CD4-positive, CD25-positive, alpha-beta regulatory T cell (primary cell): ENCODE data around the gene PNLIPRP1. TPM values are rescaled to one million over a fixed set of nuclear protein-coding genes. Genes with fewer than 3 reads are reported as not detected.

ENCODE experiments used
- ATAC-seq, 2 donors: fragments of 150-1000 bp; cut with Tn5 transposase; one replicate each; pipeline ENCODE4 v1.10.0; 2021; ENCODE audit warnings: low read depth in 2 of 2, moderate number of reproducible peaks in 2 of 2, moderate library complexity in 1 of 2
- DNase-seq, 3 donors: peaks; one replicate each; pipeline versions ENCODE4 v3.0.0 to v3.0.0-alpha.2; 2012 to 2022; ENCODE audit warnings: mixed read lengths in 1 of 3
- H3K27ac ChIP-seq: one replicate; pipeline ENCODE4 v1.7.0; 2013; ENCODE audit warnings: mild to moderate bottlenecking, low read length; ENCODE audit not compliant: insufficient read depth, poor library complexity, severe bottlenecking
- H3K27me3 ChIP-seq: one replicate; pipeline ENCODE4 v1.7.0; 2013; ENCODE audit warnings: low read length; ENCODE audit not compliant: control insufficient read depth, insufficient read depth
- H3K36me3 ChIP-seq: one replicate; pipeline ENCODE4 v1.7.0; 2013; ENCODE audit warnings: mild to moderate bottlenecking, low read length, moderate library complexity; ENCODE audit not compliant: control insufficient read depth, insufficient read depth
- H3K4me1 ChIP-seq: 2 replicates; pipeline ENCODE4 v1.7.0; 2013; ENCODE audit warnings: mild to moderate bottlenecking, low read length; ENCODE audit not compliant: insufficient read depth, control insufficient read depth, poor library complexity, severe bottlenecking
- H3K4me3 ChIP-seq: one replicate; pipeline ENCODE4 v1.7.0; 2013; ENCODE audit warnings: low read depth, mild to moderate bottlenecking, low read length, moderate library complexity
- H3K9me3 ChIP-seq, 2 experiments: 1 replicate in 1 of 2; 2 replicates in 1 of 2; pipeline ENCODE4 v1.7.0; 2013; ENCODE audit warnings: low read length in 2 of 2, mild to moderate bottlenecking in 1 of 2, moderate library complexity in 1 of 2; ENCODE audit not compliant: control insufficient read depth in 2 of 2
- H3K27ac Mint-ChIP-seq, 3 donors: one replicate each; pipeline ENCODE4 v1.8.0; 2020 to 2022; ENCODE audit warnings: mild to moderate bottlenecking in 3 of 3, mixed read lengths in 3 of 3, moderate library complexity in 2 of 3
- H3K27me3 Mint-ChIP-seq: one replicate; pipeline ENCODE4 v1.8.0; 2022; ENCODE audit warnings: mild to moderate bottlenecking, mixed read lengths
- H3K36me3 Mint-ChIP-seq: one replicate; pipeline ENCODE4 v1.8.0; 2020; ENCODE audit warnings: mixed read lengths
- H3K4me1 Mint-ChIP-seq, 4 donors: one replicate each; pipeline ENCODE4 v1.8.0; 2020 to 2022; ENCODE audit warnings: mixed read lengths in 4 of 4, mild to moderate bottlenecking in 1 of 4
- H3K4me3 Mint-ChIP-seq, 4 donors: one replicate each; pipeline ENCODE4 v1.8.0; 2020 to 2022; ENCODE audit warnings: mild to moderate bottlenecking in 4 of 4, mixed read lengths in 4 of 4, moderate library complexity in 3 of 4
- H3K9me3 Mint-ChIP-seq, 7 donors: one replicate each; pipeline ENCODE4 v1.8.0; 2020 to 2022; ENCODE audit warnings: mixed read lengths in 7 of 7, mild to moderate bottlenecking in 3 of 7, moderate library complexity in 2 of 7
- polyA plus RNA-seq, 4 donors: library from polyadenylated mRNA; unstranded; fragments of 300-500 nt; fragmentation: Illumina TruSeq; gene quantifications; one replicate each; pipeline ENCODE4 v1.2.3, GENCODE V29; 2021
- total RNA-seq: library from RNA; stranded (reverse); gene quantifications from one replicate; pipeline ENCODE4 v1.2.3, GENCODE V29; 2022

The PNLIPRP1 gene
- total and polyA plus RNA-seq, 5 donors from 2014 or later = not detected

GRCh38 chr10:116626815-116627214, 36.1 kb downstream of the PNLIPRP1 start:
- no peak for ATAC-seq
- Mint-ChIP-seq H3K9me3 (peaks cover 0 to 2% (median 0%) of the 10 kb centered on the region in 7 donors), H3K27ac (peak overlapping the region in 1 of 3 donors; percentile 79), H3K27me3 (peaks cover 4% of the 10 kb centered on the region), H3K4me1 (no peaks in the 10 kb centered on the region), H3K36me3 (no peaks in the 10 kb centered on the region), H3K4me3 (no peak overlapping the region)
- Histone ChIP-seq H3K4me1 (no peaks in the 10 kb centered on the region), H3K4me3 (no peak overlapping the region), H3K27me3 (no peaks in the 10 kb centered on the region), H3K27ac (no peak overlapping the region), H3K9me3 (no peaks in the 10 kb centered on the region), H3K36me3 (no peaks in the 10 kb centered on the region)
- no peak for DNase-seq

DNA sequence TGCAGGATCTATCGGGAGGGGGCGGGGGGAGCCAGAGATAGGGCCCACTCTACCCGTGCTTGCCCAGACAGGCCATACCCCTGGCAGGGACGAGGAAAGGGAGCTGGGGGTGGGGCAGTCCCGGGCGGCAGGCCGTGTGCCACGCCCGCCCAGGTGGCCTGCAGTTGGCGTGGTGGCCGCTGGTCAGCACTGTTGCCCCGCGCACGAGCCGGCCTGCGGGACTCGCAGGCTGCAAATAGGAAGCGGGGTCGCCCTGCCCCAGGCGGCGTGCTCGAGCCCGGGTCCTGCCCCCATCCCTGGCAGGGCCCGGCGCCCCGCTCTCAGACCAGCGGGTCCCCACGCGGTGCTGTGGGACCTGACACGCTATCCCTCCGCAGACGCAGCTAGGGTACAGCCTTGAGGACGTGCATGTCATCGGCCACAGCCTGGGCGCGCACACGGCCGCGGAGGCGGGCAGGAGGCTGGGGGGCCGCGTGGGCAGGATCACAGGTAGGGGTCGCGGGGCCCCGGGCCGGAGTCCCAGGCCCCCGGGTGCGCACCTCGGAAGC, 36.7 kb downstream of the PNLIPRP1 start:
- no peak overlapping the region for H3K27ac ChIP-seq
- H3K4me3 ChIP-seq = no peak overlapping the region
- ATAC-seq = no peak
- DNase-seq = no peak
- no peak overlapping the region for H3K4me3 Mint-ChIP-seq
- H3K27me3 ChIP-seq = no peaks in the 10 kb centered on the region
- no peaks in the 10 kb centered on the region for H3K9me3 ChIP-seq
- H3K9me3 Mint-ChIP-seq = no peaks in the 10 kb centered on the region
- peaks cover 4% of the 10 kb centered on the region for H3K27me3 Mint-ChIP-seq
- H3K4me1 Mint-ChIP-seq = no peaks in the 10 kb centered on the region
- no peaks in the 10 kb centered on the region for H3K4me1 ChIP-seq
- no peak overlapping the region for H3K27ac Mint-ChIP-seq
- no peaks in the 10 kb centered on the region for H3K36me3 Mint-ChIP-seq
- no peaks in the 10 kb centered on the region for H3K36me3 ChIP-seq

DNA sequence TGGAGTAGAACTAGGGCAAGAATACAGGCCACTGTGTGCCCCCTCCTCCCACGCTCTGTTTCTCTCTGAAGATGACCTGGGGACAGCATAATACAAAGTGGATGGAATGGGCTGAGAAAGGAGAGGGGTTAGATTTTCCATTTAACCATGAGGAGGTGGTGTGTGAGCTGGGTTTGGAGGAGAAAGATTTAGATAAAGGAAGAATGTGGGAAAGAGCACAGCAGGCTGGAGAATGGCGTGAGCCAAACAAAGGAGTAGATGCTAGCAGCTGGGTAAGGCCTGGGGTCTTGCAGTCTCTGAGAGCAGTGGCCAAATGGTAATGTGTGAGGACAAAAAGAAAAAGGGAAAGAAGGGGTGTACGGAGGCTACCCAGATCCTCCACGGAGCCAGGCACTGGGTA, 38.6 kb downstream of the PNLIPRP1 start:
- Histone ChIP-seq H3K9me3 (no peaks in the 10 kb centered on the region), H3K4me3 (no peak overlapping the region), H3K36me3 (no peaks in the 10 kb centered on the region), H3K27me3 (no peaks in the 10 kb centered on the region), H3K4me1 (no peaks in the 10 kb centered on the region), H3K27ac (no peak overlapping the region)
- DNase-seq (no peak), ATAC-seq (no peak)
- Mint-ChIP-seq H3K9me3 (peaks cover 0 to 4% (median 0%) of the 10 kb centered on the region in 7 donors), H3K27ac (no peak overlapping the region), H3K4me3 (no peak overlapping the region), H3K36me3 (no peaks in the 10 kb centered on the region), H3K27me3 (peaks cover 4% of the 10 kb centered on the region), H3K4me1 (no peaks in the 10 kb centered on the region)

GRCh38 chr10:116630020-116630419, 39.3 kb downstream of the PNLIPRP1 start:
- no peak overlapping the region for H3K4me3 Mint-ChIP-seq
- no peak overlapping the region for H3K4me3 ChIP-seq
- peaks cover 0 to 4% (median 0%) of the 10 kb centered on the region in 7 donors for H3K9me3 Mint-ChIP-seq
- H3K4me1 ChIP-seq = no peaks in the 10 kb centered on the region
- peaks cover 4% of the 10 kb centered on the region for H3K27me3 Mint-ChIP-seq
- no peak for DNase-seq
- H3K27ac ChIP-seq = no peak overlapping the region
- H3K36me3 Mint-ChIP-seq = no peaks in the 10 kb centered on the region
- H3K27ac Mint-ChIP-seq = no peak overlapping the region
- no peaks in the 10 kb centered on the region for H3K4me1 Mint-ChIP-seq
- no peaks in the 10 kb centered on the region for H3K27me3 ChIP-seq
- no peaks in the 10 kb centered on the region for H3K9me3 ChIP-seq
- ATAC-seq = no peak
- no peaks in the 10 kb centered on the region for H3K36me3 ChIP-seq

GRCh38 chr10:116631871-116632295, 41.1 kb downstream of the PNLIPRP1 start:
- Histone ChIP-seq H3K36me3 (no peaks in the 10 kb centered on the region), H3K9me3 (no peaks in the 10 kb centered on the region), H3K4me1 (no peaks in the 10 kb centered on the region), H3K27ac (no peak overlapping the region), H3K4me3 (no peak overlapping the region), H3K27me3 (no peaks in the 10 kb centered on the region)
- Mint-ChIP-seq H3K27ac (no peak overlapping the region), H3K4me3 (no peak overlapping the region), H3K27me3 (no peaks in the 10 kb centered on the region), H3K36me3 (no peaks in the 10 kb centered on the region), H3K4me1 (no peaks in the 10 kb centered on the region), H3K9me3 (peaks cover 0 to 4% (median 0%) of the 10 kb centered on the region in 7 donors)
- DNase-seq (no peak), ATAC-seq (no peak)

DNA sequence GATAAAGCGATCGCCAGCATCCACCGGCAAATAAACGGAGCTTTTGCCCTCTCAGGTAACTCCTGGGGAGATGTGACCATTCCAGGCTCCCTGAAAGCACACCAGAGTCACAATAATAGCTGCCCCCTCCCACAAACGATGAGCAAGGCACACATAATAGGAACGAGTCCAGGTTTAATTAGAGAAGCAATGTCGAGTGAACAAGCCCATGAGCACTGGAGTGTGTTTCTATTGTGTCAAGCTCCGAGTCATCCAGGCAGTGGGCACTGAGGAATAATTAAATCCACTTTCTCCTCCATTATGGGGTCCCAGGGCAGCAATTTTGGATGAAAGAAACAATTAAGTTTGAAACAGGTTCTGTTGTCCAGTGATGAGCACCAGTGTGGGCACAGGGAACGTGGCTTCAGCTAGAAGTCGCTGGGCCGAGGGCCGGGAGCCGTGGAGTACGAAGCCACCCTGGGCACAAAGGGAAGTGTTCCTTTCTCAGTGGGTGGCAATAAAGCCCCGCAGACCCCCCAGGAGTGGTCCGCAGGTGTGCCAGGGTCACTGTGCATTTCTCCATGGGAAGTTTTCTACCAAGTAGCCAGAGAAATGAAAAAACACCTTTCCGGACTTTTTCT, 41.9 kb downstream of the PNLIPRP1 start:
- Mint-ChIP-seq H3K4me1 (no peaks in the 10 kb centered on the region), H3K36me3 (no peaks in the 10 kb centered on the region), H3K9me3 (peaks cover 0 to 4% (median 0%) of the 10 kb centered on the region in 7 donors), H3K4me3 (no peak overlapping the region), H3K27ac (no peak overlapping the region), H3K27me3 (no peaks in the 10 kb centered on the region)
- Histone ChIP-seq H3K27ac (no peak overlapping the region), H3K4me3 (no peak overlapping the region), H3K36me3 (no peaks in the 10 kb centered on the region), H3K4me1 (no peaks in the 10 kb centered on the region), H3K9me3 (no peaks in the 10 kb centered on the region), H3K27me3 (no peaks in the 10 kb centered on the region)
- DNase-seq = no peak
- no peak for ATAC-seq

GRCh38 chr10:116633216-116633600, 42.4 kb downstream of the PNLIPRP1 start:
- H3K27me3 Mint-ChIP-seq = no peaks in the 10 kb centered on the region
- no peaks in the 10 kb centered on the region for H3K4me1 Mint-ChIP-seq
- no peak for DNase-seq
- Histone ChIP-seq H3K4me1 (no peaks in the 10 kb centered on the region), H3K27ac (no peak overlapping the region), H3K27me3 (no peaks in the 10 kb centered on the region), H3K4me3 (no peak overlapping the region), H3K36me3 (no peaks in the 10 kb centered on the region), H3K9me3 (no peaks in the 10 kb centered on the region)
- no peaks in the 10 kb centered on the region for H3K36me3 Mint-ChIP-seq
- no peak overlapping the region for H3K27ac Mint-ChIP-seq
- H3K9me3 Mint-ChIP-seq = peaks cover 0 to 4% (median 0%) of the 10 kb centered on the region in 7 donors
- ATAC-seq = no peak
- no peak overlapping the region for H3K4me3 Mint-ChIP-seq
